Breast epithelium (tissue), 4 donors: ENCODE results near the gene ASTL. TPM values are rescaled to one million over a fixed set of nuclear protein-coding genes. Genes with fewer than 3 reads are reported as not detected.

Source experiments
- DNase-seq, 2 donors: peaks; one replicate each; pipeline ENCODE4 v3.0.0-alpha.2; 2019; ENCODE audit warnings: low spot score in 2 of 2
- H3K27ac ChIP-seq, 2 donors: fragments of 200-600 bp; sonication (generic) in 1 of 2; one replicate each; pipeline ENCODE4 v1.5.1; 2016 to 2019; ENCODE audit warnings: mild to moderate bottlenecking in 1 of 2
- H3K27me3 ChIP-seq, 2 donors: fragments of 200-600 bp; sonication (generic) in 1 of 2; one replicate each; pipeline versions ENCODE4 v1.5.1 to v1.6.0; 2017 to 2019; ENCODE audit warnings: control low read depth in 1 of 2, mild to moderate bottlenecking in 1 of 2
- H3K36me3 ChIP-seq: fragments of 200-600 bp; one replicate; pipeline ENCODE4 v1.5.1; 2019
- H3K4me1 ChIP-seq, 2 donors: fragments of 200-600 bp; sonication (generic); one replicate each; pipeline ENCODE4 v1.5.1; 2016 to 2019; ENCODE audit warnings: control low read depth in 1 of 2
- H3K4me3 ChIP-seq, 3 donors: fragments of 200-600 bp; sonication (generic); 1 replicate in 2 of 3; 2 replicates in 1 of 3; pipeline ENCODE4 v1.5.1; 2016 to 2019; ENCODE audit warnings: mild to moderate bottlenecking in 3 of 3, moderate library complexity in 2 of 3
- H3K9me3 ChIP-seq, 2 donors: fragments of 200-600 bp; sonication (generic) in 1 of 2; one replicate each; pipeline ENCODE4 v1.5.1; 2016 to 2019; ENCODE audit warnings: control low read depth in 1 of 2
- POLR2A ChIP-seq: fragments of 450-650 bp; IDR thresholded peaks from one replicate; pipeline ENCODE4 v1.6.1; 2016; ENCODE audit warnings: antibody characterized with exemption, mild to moderate bottlenecking, moderate library complexity
- POLR2AphosphoS5 ChIP-seq, 3 donors: sonication (generic); formaldehyde crosslinking; IDR thresholded peaks; one replicate each; pipeline ENCODE4 v1.6.1; 2017; ENCODE audit warnings: antibody characterized with exemption in 3 of 3
- intact Hi-C: fragments of 100-400 bp; cut with DNase I; formaldehyde crosslinking; loops from one replicate; pipeline ENCODE4 v1.15.1; 2023; ENCODE audit warnings: low total_unique reads
- total RNA-seq, 3 donors: library from RNA; depleted of rRNA; stranded (reverse); fragments of >200 nt; gene quantifications; one replicate each; pipeline ENCODE4 v1.1.0, GENCODE V29; 2016
- TF ChIP-seq, protein P1 (sequence below), 3 donors: fragments of 450-650 bp; IDR thresholded peaks; one replicate each; pipeline ENCODE4 v1.5.1; 2016 to 2017; ENCODE audit warnings: antibody characterized with exemption in 3 of 3, mild to moderate bottlenecking in 3 of 3, moderate library complexity in 3 of 3

ASTL gene
- total RNA-seq, 3 donors from 2014 or later: 0.32 TPM; not detected in 2

- intact Hi-C loops: no loop called here
- DNase-seq: peak in 1 of 2 donors; percentile 47
Observed at GRCh38 chr2:96152304-96153161, 14.2 kb upstream of the ASTL start.

GRCh38 chr2:96151595-96152303, 13.4 kb upstream of the ASTL start:
- Histone ChIP-seq H3K9me3 (no peaks in the 10 kb centered on the region), H3K4me3 (no peak overlapping the region), H3K36me3 (no peaks in the 10 kb centered on the region), H3K27ac (no peak overlapping the region), H3K4me1 (peaks cover 0 to 9% of the 10 kb centered on the region in 2 donors), H3K27me3 (no peaks in the 10 kb centered on the region)
- intact Hi-C loops: no loop called here
- peak in 1 of 2 donors; percentile 35 for DNase-seq
- TF ChIP-seq, protein P1, sequence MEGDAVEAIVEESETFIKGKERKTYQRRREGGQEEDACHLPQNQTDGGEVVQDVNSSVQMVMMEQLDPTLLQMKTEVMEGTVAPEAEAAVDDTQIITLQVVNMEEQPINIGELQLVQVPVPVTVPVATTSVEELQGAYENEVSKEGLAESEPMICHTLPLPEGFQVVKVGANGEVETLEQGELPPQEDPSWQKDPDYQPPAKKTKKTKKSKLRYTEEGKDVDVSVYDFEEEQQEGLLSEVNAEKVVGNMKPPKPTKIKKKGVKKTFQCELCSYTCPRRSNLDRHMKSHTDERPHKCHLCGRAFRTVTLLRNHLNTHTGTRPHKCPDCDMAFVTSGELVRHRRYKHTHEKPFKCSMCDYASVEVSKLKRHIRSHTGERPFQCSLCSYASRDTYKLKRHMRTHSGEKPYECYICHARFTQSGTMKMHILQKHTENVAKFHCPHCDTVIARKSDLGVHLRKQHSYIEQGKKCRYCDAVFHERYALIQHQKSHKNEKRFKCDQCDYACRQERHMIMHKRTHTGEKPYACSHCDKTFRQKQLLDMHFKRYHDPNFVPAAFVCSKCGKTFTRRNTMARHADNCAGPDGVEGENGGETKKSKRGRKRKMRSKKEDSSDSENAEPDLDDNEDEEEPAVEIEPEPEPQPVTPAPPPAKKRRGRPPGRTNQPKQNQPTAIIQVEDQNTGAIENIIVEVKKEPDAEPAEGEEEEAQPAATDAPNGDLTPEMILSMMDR (IDR thresholded peaks at IDR 0.05): no peak
- no peak for TF ChIP-seq POLR2AphosphoS5 (IDR thresholded peaks at IDR 0.05)
- no peak for TF ChIP-seq POLR2A

More at GRCh38 chr2:96152304-96153161, 14.2 kb upstream of the ASTL start:
- H3K27me3 ChIP-seq: no peaks in the 10 kb centered on the region
- H3K4me3 ChIP-seq: no peak overlapping the region
- H3K36me3 ChIP-seq: no peaks in the 10 kb centered on the region
- no peaks in the 10 kb centered on the region for H3K9me3 ChIP-seq
- TF ChIP-seq POLR2AphosphoS5 (IDR thresholded peaks at IDR 0.05) (no peak), POLR2A (no peak)
- TF ChIP-seq, protein P1 (IDR thresholded peaks at IDR 0.05): no peak
- H3K27ac ChIP-seq: no peak overlapping the region
- peaks cover 0 to 3% of the 10 kb centered on the region in 2 donors for H3K4me1 ChIP-seq

DNA sequence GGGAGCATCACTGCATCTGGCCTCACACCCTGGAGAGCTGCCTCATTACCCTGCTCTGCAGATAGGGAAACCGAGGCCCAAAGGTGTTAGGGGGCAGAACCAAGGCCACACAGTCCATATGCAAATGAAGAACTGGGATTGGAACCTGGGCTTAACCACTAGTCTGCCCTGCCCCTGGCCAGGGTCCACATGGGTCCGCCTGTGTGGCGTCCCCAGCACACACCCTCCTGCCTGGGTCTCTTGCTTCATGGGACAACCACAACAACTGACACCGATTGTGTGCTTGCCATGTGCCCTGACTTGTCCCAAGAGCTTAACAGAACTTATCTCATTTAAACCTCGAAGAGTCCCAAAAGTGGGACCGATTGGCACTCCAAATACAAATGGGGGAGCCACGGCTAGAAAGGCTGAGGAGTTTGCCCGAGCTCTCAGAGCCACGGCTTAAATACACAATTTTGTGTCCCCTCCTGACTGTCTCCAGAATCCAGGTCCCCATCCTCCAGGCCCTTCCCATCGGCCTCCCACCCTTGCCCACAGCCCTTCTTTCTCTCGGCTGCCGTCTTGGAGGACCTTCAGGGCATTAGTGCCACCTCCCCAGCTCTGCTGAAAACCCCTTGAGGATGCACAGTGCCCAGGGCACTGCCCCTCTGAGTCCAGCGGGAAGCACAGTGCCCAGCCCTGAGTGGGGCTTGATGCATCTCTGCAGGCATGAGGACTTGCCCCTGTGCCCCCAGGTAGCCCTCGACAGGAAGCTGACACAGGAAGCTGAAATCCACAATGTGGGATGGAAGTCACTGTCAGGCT, 12.7 kb upstream of the ASTL start:
- no peaks in the 10 kb centered on the region for H3K27me3 ChIP-seq
- no peak overlapping the region for H3K27ac ChIP-seq
- DNase-seq: peak in 1 of 2 donors; percentile 41
- H3K4me3 ChIP-seq: no peak overlapping the region
- no peaks in the 10 kb centered on the region for H3K9me3 ChIP-seq
- peaks cover 6 to 16% of the 10 kb centered on the region in 2 donors for H3K4me1 ChIP-seq
- intact Hi-C loops: no loop called here
- H3K36me3 ChIP-seq: no peaks in the 10 kb centered on the region
- TF ChIP-seq, protein P1 (IDR thresholded peaks at IDR 0.05): no peak

DNA sequence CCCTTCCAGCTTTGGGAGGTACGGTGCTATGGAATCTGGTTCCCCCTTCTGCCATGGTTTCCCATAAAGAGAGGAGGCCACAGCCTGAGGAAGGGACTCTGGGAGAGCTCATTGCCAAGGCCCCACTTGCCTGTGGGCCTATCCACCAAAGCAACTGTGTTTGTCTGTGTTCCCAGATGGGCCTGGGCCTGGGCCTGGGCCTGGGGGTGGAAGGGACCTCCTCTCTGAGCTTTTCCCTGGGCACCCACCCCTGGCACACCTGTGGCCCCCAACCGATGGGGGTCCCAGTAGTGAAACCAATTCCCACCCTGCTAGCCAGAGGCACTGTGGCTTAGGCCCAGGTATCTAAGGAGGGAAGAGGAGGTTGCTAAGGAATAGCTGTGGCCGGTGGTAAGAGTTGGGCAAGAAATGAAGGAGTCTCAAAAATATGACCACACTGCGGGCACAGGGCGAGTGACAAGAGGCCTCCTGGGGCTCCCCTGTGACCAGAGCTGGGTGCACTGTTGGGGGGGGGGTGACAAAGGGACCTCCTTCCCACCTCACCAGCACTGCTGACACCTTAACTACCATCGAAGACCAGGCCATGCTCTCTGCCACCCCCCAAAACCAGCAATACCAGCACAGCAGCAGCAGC, 11.8 kb upstream of the ASTL start:
- H3K27me3 ChIP-seq: no peaks in the 10 kb centered on the region
- peak in 1 of 2 donors; percentile 20 for DNase-seq
- no peaks in the 10 kb centered on the region for H3K36me3 ChIP-seq
- TF ChIP-seq, protein P1 (IDR thresholded peaks at IDR 0.05): no peak
- no peak for TF ChIP-seq POLR2AphosphoS5 (IDR thresholded peaks at IDR 0.05)
- TF ChIP-seq POLR2A: no peak
- intact Hi-C loops: no loop called here
- no peaks in the 10 kb centered on the region for H3K9me3 ChIP-seq
- no peak overlapping the region for H3K27ac ChIP-seq
- no peak overlapping the region for H3K4me3 ChIP-seq
- peaks cover 11 to 22% of the 10 kb centered on the region in 2 donors for H3K4me1 ChIP-seq
